Skin of body (tissue), 2 donors: Measurements from ENCODE around the gene CD80. TPM values are rescaled to one million over a fixed set of nuclear protein-coding genes. Genes with fewer than 3 reads are reported as not detected.
"Not testable (repeated sequence)": the region's sequence is repeated elsewhere in the genome, so short reads cannot be mapped to it uniquely, and the experiment has no call there.

Experiments
- DNase-seq: peaks from one replicate; lab custom pipeline; 2025; lab: John Stamatoyannopoulos, UW
- total RNA-seq: library from RNA; depleted of rRNA; stranded (reverse); fragments of >200 nt; gene quantifications from one replicate; pipeline ENCODE4 v1.2.3, GENCODE V29; 2014

Gene CD80
- 0.69 TPM for total RNA-seq

GRCh38 chr3:119559441-119559963 is at the start of gene CD80:
Gene CD80 (minus strand): TSS chr3:119559614. CDS start chr3:119557728, 1,886 bp downstream.
- DNase-seq = no peak

- DNase-seq = no peak
Measured at GRCh38 chr3:119608405-119609000, 49.1 kb upstream of the CD80 start.

GRCh38 chr3:119604878-119605277 is 45.5 kb upstream of the CD80 start:
- DNase-seq = no peak

- DNase-seq = no peak
Measured at GRCh38 chr3:119602676-119603075, 43.3 kb upstream of the CD80 start.

GRCh38 chr3:119601154-119601553 is 41.7 kb upstream of the CD80 start:
- no peak for DNase-seq

- no peak for DNase-seq
Measured at GRCh38 chr3:119600732-119601131, 41.3 kb upstream of the CD80 start.

- no peak for DNase-seq
Measured at GRCh38 chr3:119599558-119600174, 40.3 kb upstream of the CD80 start.

GRCh38 chr3:119598410-119599098 is 39.1 kb upstream of the CD80 start:
- DNase-seq = no peak

GRCh38 chr3:119597548-119598288 is 38.3 kb upstream of the CD80 start, which contains the start of gene PLA1A:
Gene PLA1A (plus strand): TSS chr3:119597885. CDS start chr3:119597914, 29 bp downstream.
- no peak for DNase-seq

GRCh38 chr3:119596398-119596797 is 37.0 kb upstream of the CD80 start:
- DNase-seq = no peak

GRCh38 chr3:119595639-119596334 is 36.4 kb upstream of the CD80 start:
- DNase-seq = no peak

GRCh38 chr3:119594929-119595328 is 35.5 kb upstream of the CD80 start:
- DNase-seq = not testable (repeated sequence)

GRCh38 chr3:119594066-119594465 is 34.7 kb upstream of the CD80 start:
- DNase-seq = no peak

GRCh38 chr3:119592861-119593260 is 33.4 kb upstream of the CD80 start:
- DNase-seq = no peak

- no peak for DNase-seq
Measured at GRCh38 chr3:119590706-119591105, 31.3 kb upstream of the CD80 start.

- no peak for DNase-seq
Measured at GRCh38 chr3:119589102-119589773, 29.8 kb upstream of the CD80 start.

- DNase-seq = no peak
Measured at GRCh38 chr3:119588112-119588511, 28.7 kb upstream of the CD80 start.

- no peak for DNase-seq
Measured at GRCh38 chr3:119586733-119587172, 27.3 kb upstream of the CD80 start.

- no peak for DNase-seq
Measured at GRCh38 chr3:119585856-119586570, 26.6 kb upstream of the CD80 start.

- no peak for DNase-seq
Measured at GRCh38 chr3:119585208-119585607, 25.8 kb upstream of the CD80 start.
